ENCODE results near the gene FLCN.
"Not testable (repeated sequence)": the region's sequence is repeated elsewhere in the genome, so short reads cannot be mapped to it uniquely, and the experiment has no call there.

Gene FLCN

GRCh38 chr17:17206913-17207335 is 30.0 kb downstream of the FLCN start:
- DNase-seq: no peak

- DNase-seq: peak; percentile 93
Measured at GRCh38 chr17:17206124-17206912, 30.6 kb downstream of the FLCN start, which contains the start of gene PLD6. Gene PLD6, minus strand, starts transcription at chr17:17206333. Its CDS starts 47 bp downstream, at chr17:17206286.

- peak; percentile 54 for DNase-seq
Measured at GRCh38 chr17:17205368-17206123, 31.4 kb downstream of the FLCN start.

GRCh38 chr17:17204635-17205231 is 32.2 kb downstream of the FLCN start:
- no peak for DNase-seq

- no peak for DNase-seq
Measured at GRCh38 chr17:17204041-17204591, 32.9 kb downstream of the FLCN start.

- no peak for DNase-seq
Measured at GRCh38 chr17:17203173-17203730, 33.7 kb downstream of the FLCN start.

- no peak for DNase-seq
Measured at GRCh38 chr17:17201907-17202306, 35.1 kb downstream of the FLCN start.

GRCh38 chr17:17201271-17201670 is 35.7 kb downstream of the FLCN start:
- DNase-seq: no peak

- no peak for DNase-seq
Measured at GRCh38 chr17:17200831-17201230, 36.1 kb downstream of the FLCN start.

- DNase-seq: no peak
Measured at GRCh38 chr17:17200311-17200710, 36.7 kb downstream of the FLCN start.

- no peak for DNase-seq
Measured at GRCh38 chr17:17198281-17198680, 38.7 kb downstream of the FLCN start.

GRCh38 chr17:17196776-17197175 is 40.2 kb downstream of the FLCN start:
- no peak for DNase-seq

- DNase-seq: not testable (repeated sequence)
Measured at GRCh38 chr17:17195466-17195865, 41.5 kb downstream of the FLCN start.

GRCh38 chr17:17191961-17192381 is 45.0 kb downstream of the FLCN start:
- DNase-seq: no peak

GRCh38 chr17:17191346-17191792 is 45.6 kb downstream of the FLCN start:
- no peak for DNase-seq

GRCh38 chr17:17190188-17190587 is 46.8 kb downstream of the FLCN start:
- no peak for DNase-seq

GRCh38 chr17:17189559-17189958 is 47.4 kb downstream of the FLCN start:
- no peak for DNase-seq

- DNase-seq: no peak
Measured at GRCh38 chr17:17188586-17188985, 48.4 kb downstream of the FLCN start.

- no peak for DNase-seq
Measured at GRCh38 chr17:17186551-17187505, 50.1 kb downstream of the FLCN start.

- DNase-seq: no peak
Measured at GRCh38 chr17:17186051-17186450, 50.9 kb downstream of the FLCN start.

- DNase-seq: peak; percentile 36
Measured at GRCh38 chr17:17184985-17185757, 51.8 kb downstream of the FLCN start.
